PC-3 (cell line): Measurements from ENCODE around the gene ARGFX. TPM values are rescaled to one million over a fixed set of nuclear protein-coding genes. Genes with fewer than 3 reads are reported as not detected.
"Not testable (repeated sequence)": the region's sequence is repeated elsewhere in the genome, so short reads cannot be mapped to it uniquely, and the experiment has no call there.

Source experiments
- ATAC-seq: fragments of 200-7000 bp; cut with Tn5 transposase; 2 replicates; pipeline ENCODE4 v1.9.1; 2020; ENCODE audit warnings: mild to moderate bottlenecking, moderate library complexity
- BruUV-seq: library from RNA; stranded (reverse); fragments of 400-500 nt; replicated peaks from 2 replicates; lab custom pipeline; 2021; lab: Mats Ljungman, UMichigan
- CTCF ChIA-PET: fragments of 300-600 bp; sonication (Branson Sonifier 250); formaldehyde crosslinking; loops from one replicate; lab custom pipeline; 2022; ENCODE audit warnings: antibody characterized with exemption; lab: Charles Lee
- POLR2A ChIA-PET: fragments of 300-600 bp; sonication (Branson Sonifier 250); formaldehyde crosslinking; loops from one replicate; lab custom pipeline; 2022; ENCODE audit warnings: antibody characterized with exemption; ENCODE audit not compliant: unreplicated experiment; lab: Charles Lee
- DNase-seq: peaks from one replicate; pipeline ENCODE4 v3.0.0-alpha.2; 2015
- H2AFZ ChIP-seq: fragments of 300-600 bp; sonication (generic); 2 replicates; pipeline ENCODE4 v1.6.0; 2016; ENCODE audit warnings: antibody characterized with exemption, low read length
- H3F3A ChIP-seq: fragments of 300-600 bp; sonication (generic); one replicate; pipeline ENCODE4 v1.6.0; 2017; ENCODE audit warnings: antibody characterized with exemption, low read length, control low read depth, mild to moderate bottlenecking; ENCODE audit not compliant: unreplicated experiment
- H3K27ac ChIP-seq: fragments of 300-600 bp; sonication (generic); 2 replicates; pipeline ENCODE4 v1.5.1; 2016; ENCODE audit warnings: mild to moderate bottlenecking, low read length
- H3K27me3 ChIP-seq: fragments of 300-600 bp; sonication (generic); 2 replicates; pipeline ENCODE4 v1.6.1; 2016; ENCODE audit warnings: low read length, mixed read lengths
- H3K36me3 ChIP-seq: fragments of 300-600 bp; sonication (generic); 2 replicates; pipeline ENCODE4 v1.6.1; 2016; ENCODE audit warnings: low read depth, mixed run types, low read length, mixed read lengths
- H3K4me1 ChIP-seq: fragments of 300-600 bp; sonication (generic); 2 replicates; pipeline ENCODE4 v1.5.1; 2016; ENCODE audit warnings: low read length; ENCODE audit not compliant: insufficient read depth
- H3K4me2 ChIP-seq: fragments of 300-600 bp; sonication (generic); 2 replicates; pipeline ENCODE4 v1.6.0; 2016; ENCODE audit warnings: low read length
- H3K4me3 ChIP-seq: fragments of 300-600 bp; sonication (generic); 2 replicates; pipeline ENCODE4 v1.5.1; 2016; ENCODE audit warnings: mild to moderate bottlenecking, low read length, mixed read lengths
- H3K79me2 ChIP-seq: fragments of 300-600 bp; sonication (generic); 2 replicates; pipeline ENCODE4 v1.6.1; 2017; ENCODE audit warnings: low read length, mixed read lengths
- H3K9ac ChIP-seq: fragments of 300-600 bp; sonication (generic); 2 replicates; pipeline ENCODE4 v1.6.0; 2016; ENCODE audit warnings: mild to moderate bottlenecking, low read length
- H3K9me2 ChIP-seq: fragments of 300-600 bp; sonication (generic); replicated peaks from 2 replicates; pipeline ENCODE4 v1.6.1; 2016; ENCODE audit warnings: mixed run types, low read length, mixed read lengths
- H3K9me3 ChIP-seq: fragments of 300-600 bp; sonication (generic); 2 replicates; pipeline ENCODE4 v1.6.1; 2016; ENCODE audit warnings: low read length, mixed read lengths
- H4K20me1 ChIP-seq: fragments of 300-600 bp; sonication (generic); 2 replicates; pipeline ENCODE4 v1.6.1; 2016; ENCODE audit warnings: low read length, mixed read lengths
- EZH2 ChIP-seq: fragments of 300-600 bp; sonication (generic); IDR thresholded peaks from one replicate; pipeline ENCODE4 v1.6.1; 2017; ENCODE audit warnings: antibody characterized with exemption, mild to moderate bottlenecking, low read length; ENCODE audit not compliant: unreplicated experiment
- EZH2phosphoT487 ChIP-seq: fragments of 300-600 bp; sonication (generic); IDR thresholded peaks from 2 replicates; pipeline ENCODE4 v1.6.1; 2018; ENCODE audit warnings: mild to moderate bottlenecking, antibody characterized with exemption, low read length, borderline replicate concordance
- intact Hi-C: fragments of 100-400 bp; cut with micrococcal nuclease; formaldehyde crosslinking; loops from 2 replicates; pipeline ENCODE4 v1.9.0; 2023
- total RNA-seq: library from RNA; depleted of rRNA; stranded (reverse); fragments of >200 nt; gene quantifications from 2 replicates; pipeline ENCODE4 v1.2.3, GENCODE V29; 2014
- TF ChIP-seq, protein P1 (sequence below): fragments of 300-600 bp; sonication (generic); conservative IDR thresholded peaks from 2 replicates; pipeline ENCODE4 v1.5.1; 2017; ENCODE audit warnings: antibody characterized with exemption, low read depth, mild to moderate bottlenecking, low read length

ARGFX gene
- total RNA-seq, 1 experiment from 2014 or later, result not detected

DNA sequence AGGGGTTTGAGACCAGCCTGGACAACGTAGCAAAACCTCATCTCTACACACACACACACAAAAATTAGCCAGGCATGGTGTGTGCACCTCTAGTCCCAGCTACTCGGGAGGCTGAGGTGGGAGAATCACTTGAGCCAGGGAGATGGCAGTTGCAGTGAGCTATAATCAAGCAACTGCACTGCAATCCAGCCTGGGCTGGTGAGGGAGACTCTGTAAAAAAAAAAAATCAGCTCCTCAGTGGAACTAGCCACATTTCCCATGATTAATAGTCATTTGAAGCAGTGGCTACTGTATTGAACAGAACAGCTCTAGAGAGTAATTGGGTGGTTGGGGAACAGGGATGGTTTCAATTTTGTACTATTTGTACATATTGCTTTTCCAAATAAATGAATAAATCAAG, 13.9 kb downstream of the ARGFX start:
- POLR2A ChIA-PET, result no interaction called here
- no peaks in the 10 kb centered on the region for H3K9me2 ChIP-seq
- BruUV-seq, result no TSS peak
- H3K79me2 ChIP-seq, result no peaks in the 10 kb centered on the region
- peaks cover 41% of the 10 kb centered on the region for H3K27me3 ChIP-seq
- no peak overlapping the region for H3K4me2 ChIP-seq
- no peaks in the 10 kb centered on the region for H3F3A ChIP-seq
- ATAC-seq (no peak), DNase-seq (no peak)
- intact Hi-C loops, result no loop called here
- H3K9ac ChIP-seq, result no peak overlapping the region
- CTCF ChIA-PET, result no interaction called here
- no peak overlapping the region for H2AFZ ChIP-seq
- no peaks in the 10 kb centered on the region for H4K20me1 ChIP-seq
- H3K4me1 ChIP-seq, result no peaks in the 10 kb centered on the region
- no peak overlapping the region for H3K27ac ChIP-seq
- H3K4me3 ChIP-seq, result no peak overlapping the region
- H3K9me3 ChIP-seq, result no peaks in the 10 kb centered on the region
- H3K36me3 ChIP-seq, result no peaks in the 10 kb centered on the region
- TF ChIP-seq EZH2 (no peak), EZH2phosphoT487 (no peak)
- TF ChIP-seq, protein P1, sequence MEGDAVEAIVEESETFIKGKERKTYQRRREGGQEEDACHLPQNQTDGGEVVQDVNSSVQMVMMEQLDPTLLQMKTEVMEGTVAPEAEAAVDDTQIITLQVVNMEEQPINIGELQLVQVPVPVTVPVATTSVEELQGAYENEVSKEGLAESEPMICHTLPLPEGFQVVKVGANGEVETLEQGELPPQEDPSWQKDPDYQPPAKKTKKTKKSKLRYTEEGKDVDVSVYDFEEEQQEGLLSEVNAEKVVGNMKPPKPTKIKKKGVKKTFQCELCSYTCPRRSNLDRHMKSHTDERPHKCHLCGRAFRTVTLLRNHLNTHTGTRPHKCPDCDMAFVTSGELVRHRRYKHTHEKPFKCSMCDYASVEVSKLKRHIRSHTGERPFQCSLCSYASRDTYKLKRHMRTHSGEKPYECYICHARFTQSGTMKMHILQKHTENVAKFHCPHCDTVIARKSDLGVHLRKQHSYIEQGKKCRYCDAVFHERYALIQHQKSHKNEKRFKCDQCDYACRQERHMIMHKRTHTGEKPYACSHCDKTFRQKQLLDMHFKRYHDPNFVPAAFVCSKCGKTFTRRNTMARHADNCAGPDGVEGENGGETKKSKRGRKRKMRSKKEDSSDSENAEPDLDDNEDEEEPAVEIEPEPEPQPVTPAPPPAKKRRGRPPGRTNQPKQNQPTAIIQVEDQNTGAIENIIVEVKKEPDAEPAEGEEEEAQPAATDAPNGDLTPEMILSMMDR, result no peak

DNA sequence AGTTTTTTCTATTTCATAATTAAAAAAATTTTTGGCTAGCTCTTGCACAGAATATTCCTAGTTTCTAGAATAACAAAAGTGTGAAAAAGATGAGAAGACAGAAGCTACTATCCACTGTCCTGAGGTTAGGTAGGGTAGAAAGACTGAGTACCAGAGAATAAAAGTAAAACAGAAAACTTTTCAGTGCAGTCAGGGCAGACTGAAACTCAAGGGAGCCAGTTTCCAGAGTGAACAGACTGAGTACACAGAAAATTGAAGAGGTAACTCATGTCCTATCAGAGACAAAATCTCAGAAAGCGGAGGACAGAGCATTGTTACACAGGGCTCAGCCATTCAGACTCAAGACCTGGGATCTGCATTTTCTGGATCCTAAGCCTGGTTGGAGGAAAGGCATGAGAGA, 16.7 kb downstream of the ARGFX start:
- intact Hi-C loops, result no loop called here
- no peaks in the 10 kb centered on the region for H3K9me3 ChIP-seq
- H4K20me1 ChIP-seq, result no peaks in the 10 kb centered on the region
- H3K4me2 ChIP-seq, result no peak overlapping the region
- ChIA-PET CTCF (no interaction called here), POLR2A (no interaction called here)
- DNase-seq (no peak), ATAC-seq (no peak)
- no peaks in the 10 kb centered on the region for H3F3A ChIP-seq
- H3K9me2 ChIP-seq, result no peaks in the 10 kb centered on the region
- H3K36me3 ChIP-seq, result no peaks in the 10 kb centered on the region
- no peak overlapping the region for H3K27ac ChIP-seq
- H3K79me2 ChIP-seq, result no peaks in the 10 kb centered on the region
- H2AFZ ChIP-seq, result no peak overlapping the region
- TF ChIP-seq EZH2phosphoT487 (no peak), EZH2 (no peak)
- TF ChIP-seq, protein P1, result no peak
- H3K9ac ChIP-seq, result no peak overlapping the region
- H3K4me3 ChIP-seq, result no peak overlapping the region
- BruUV-seq, result no TSS peak
- H3K4me1 ChIP-seq, result no peaks in the 10 kb centered on the region
- peaks cover 52% of the 10 kb centered on the region for H3K27me3 ChIP-seq

DNA sequence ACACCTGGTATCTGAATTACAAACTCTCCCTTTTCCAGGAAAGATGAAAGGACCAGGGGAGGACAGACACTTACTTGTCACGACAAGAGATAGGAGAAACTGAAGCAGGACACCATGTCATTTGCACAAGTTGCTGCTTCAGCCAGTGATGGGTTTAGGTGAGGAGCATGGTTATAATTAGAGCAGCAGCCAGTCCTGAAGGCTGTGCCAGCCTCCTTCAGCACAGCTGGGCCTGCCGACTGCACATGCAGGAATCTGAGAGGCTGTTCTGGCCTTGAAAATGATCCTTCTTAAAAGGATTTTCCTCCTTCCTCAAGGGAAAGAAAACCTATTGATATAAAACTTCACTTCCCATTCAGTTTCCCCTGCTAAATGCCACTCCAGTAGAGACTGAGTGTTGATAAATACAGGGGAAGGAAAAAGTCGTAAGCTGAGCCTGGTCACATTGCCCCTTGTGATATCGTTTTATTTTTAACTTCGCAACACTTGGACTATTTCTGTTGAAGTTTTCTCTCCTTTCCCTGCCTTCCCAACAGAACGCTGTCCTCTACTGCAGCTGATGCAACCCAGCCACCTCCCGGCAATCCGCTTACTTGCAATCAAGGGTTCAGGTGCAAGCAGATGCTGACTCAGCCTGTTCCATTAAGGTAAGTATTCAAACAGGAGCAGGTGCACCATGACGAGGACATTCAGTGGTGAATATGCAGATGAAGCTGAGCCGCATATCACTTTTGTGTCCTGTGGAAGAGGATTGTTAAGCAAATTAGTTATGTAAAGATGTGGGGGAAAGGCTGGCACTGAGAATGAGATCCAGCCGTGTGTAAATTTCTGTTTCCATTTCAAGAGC, 25.3 kb downstream of the ARGFX start, which contains the start of gene FBXO40:
Gene FBXO40, plus strand, starts transcription at position 524 of the 847 bp plus-strand sequence. CDS start 27,197 bp downstream, outside the sequence.
- no peaks in the 10 kb centered on the region for H3K79me2 ChIP-seq
- H3K27me3 ChIP-seq, result peaks cover 27% of the 10 kb centered on the region
- CTCF ChIA-PET, result interaction anchor here (0.5 to 0.6 kb wide), 2 partner anchors 46 to 1960 kb away, joined by 3 to 8 read pairs; no protein-coding TSS in a partner anchor
- no peak for DNase-seq
- TF ChIP-seq EZH2 (no peak), EZH2phosphoT487 (no peak)
- TF ChIP-seq, protein P1, result no peak
- H3K4me3 ChIP-seq, result no peak within 1 kb of the TSS
- no peaks in the 10 kb centered on the region for H4K20me1 ChIP-seq
- no peaks in the 10 kb centered on the region for H3K9me2 ChIP-seq
- POLR2A ChIA-PET, result no interaction called here
- no peak within 1 kb of the TSS for H3K27ac ChIP-seq
- no peaks in the 10 kb centered on the region for H3F3A ChIP-seq
- no peaks in the 10 kb centered on the region for H3K9me3 ChIP-seq
- no peak for ATAC-seq
- intact Hi-C loops, result no loop called here
- no peaks in the 10 kb centered on the region for H3K36me3 ChIP-seq
- no peak within 1 kb of the TSS for H3K9ac ChIP-seq
- no TSS peak for BruUV-seq
- H3K4me1 ChIP-seq, result no peaks in the 10 kb centered on the region
- H2AFZ ChIP-seq, result no peak within 1 kb of the TSS
- H3K4me2 ChIP-seq, result no peak within 1 kb of the TSS

DNA sequence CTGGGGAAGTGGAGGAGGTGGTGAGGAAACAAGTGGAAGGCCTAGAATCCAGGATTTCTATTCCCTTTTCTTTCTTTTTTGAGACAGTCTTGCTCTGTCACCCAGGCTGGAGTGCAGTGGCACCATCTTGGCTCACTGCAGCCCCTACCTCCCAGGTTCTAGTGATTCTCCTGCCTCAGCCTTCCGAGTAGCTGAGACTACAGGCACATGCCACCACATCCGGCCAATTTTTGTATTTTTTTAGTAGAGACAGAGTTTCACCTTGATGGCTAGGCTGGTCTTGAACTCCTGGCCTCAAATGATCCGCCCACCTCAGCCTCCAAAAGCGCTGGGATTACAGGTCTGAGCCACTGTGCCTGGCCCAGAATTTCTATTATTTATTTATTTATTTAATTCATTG, 26.1 kb downstream of the ARGFX start:
- CTCF ChIA-PET, result interaction anchor here (0.6 kb wide), 1 partner anchor 47 kb away, joined by 8 read pairs; no protein-coding TSS in a partner anchor
- H3K79me2 ChIP-seq, H3K9me2 ChIP-seq, H3K27ac ChIP-seq, H3K4me2 ChIP-seq, DNase-seq, H3K36me3 ChIP-seq, BruUV-seq, H3K9me3 ChIP-seq, H3K4me1 ChIP-seq, H3K4me3 ChIP-seq, ATAC-seq, H3F3A ChIP-seq, H3K9ac ChIP-seq, H4K20me1 ChIP-seq, POLR2A ChIA-PET, H2AFZ ChIP-seq, intact Hi-C loops: not testable (repeated sequence)
- peaks cover 27% of the 10 kb centered on the region for H3K27me3 ChIP-seq
